K562 (cell line): ENCODE results near the gene AJM1. TPM values are rescaled to one million over a fixed set of nuclear protein-coding genes. Genes with fewer than 3 reads are reported as not detected.

Experiments
- ATF7 ChIP-seq: fragments of 450-650 bp; IDR thresholded peaks from 2 replicates; pipeline ENCODE4 v1.7.1; 2014; ENCODE audit warnings: mild to moderate bottlenecking, moderate library complexity
- BRCA1 ChIP-seq, 2 experiments: fragments of 450-650 bp in 1 of 2; sonication (generic) in 1 of 2; formaldehyde crosslinking in 1 of 2; IDR thresholded peaks; 2 replicates each; pipeline versions ENCODE4 v1.5.0 to v1.6.1; 2017 to 2020; ENCODE audit warnings: mild to moderate bottlenecking in 1 of 2, missing genetic modification reagents in 1 of 2
- ERF ChIP-seq: fragments of 450-650 bp; formaldehyde crosslinking; IDR thresholded peaks from 2 replicates; pipeline ENCODE4 v1.4.0; 2020; ENCODE audit warnings: mild to moderate bottlenecking, mixed read lengths
- GATAD2A ChIP-seq: fragments of 450-650 bp; IDR thresholded peaks from 2 replicates; pipeline ENCODE4 v1.6.1; 2017
- KLF13 ChIP-seq: fragments of 450-650 bp; IDR thresholded peaks from 2 replicates; pipeline ENCODE4 v1.6.1; 2016; ENCODE audit warnings: missing genetic modification characterization, low read depth, mild to moderate bottlenecking, missing compliant biosample characterization, moderate library complexity, borderline replicate concordance
- PHF8 ChIP-seq: fragments of 200-600 bp; sonication (generic); IDR thresholded peaks from 2 replicates; pipeline ENCODE4 v1.6.1; 2012; ENCODE audit warnings: mixed run types, mild to moderate bottlenecking, inconsistent platforms, low read length, moderate library complexity, borderline replicate concordance
- PHTF2 ChIP-seq: fragments of 250-450 bp; sonication (Bioruptor Pico); IDR thresholded peaks from 2 replicates; pipeline ENCODE4 v1.5.0; 2021; ENCODE audit warnings: mild to moderate bottlenecking
- POLR2G ChIP-seq: fragments of 200-400 bp; formaldehyde crosslinking; IDR thresholded peaks from 2 replicates; pipeline ENCODE4 v1.6.1; 2017; ENCODE audit warnings: low read depth, mild to moderate bottlenecking, antibody characterized with exemption, low read length, moderate library complexity
- SIN3A ChIP-seq, 2 experiments: fragments of 150-350 bp in 1 of 2; IDR thresholded peaks; 2 replicates each; pipeline ENCODE4 v1.6.1; 2011 to 2016; ENCODE audit warnings: borderline replicate concordance in 2 of 2, low read depth in 2 of 2, low read length in 2 of 2, mild to moderate bottlenecking in 2 of 2, moderate library complexity in 2 of 2; ENCODE audit not compliant: control insufficient read depth in 1 of 2
- SIN3B ChIP-seq: fragments of 450-650 bp; IDR thresholded peaks from 2 replicates; pipeline ENCODE4 v1.6.1; 2017; ENCODE audit warnings: low read depth, mild to moderate bottlenecking, moderate library complexity
- U2AF1 ChIP-seq: fragments of 200-400 bp; formaldehyde crosslinking; optimal IDR thresholded peaks from 2 replicates; pipeline ENCODE3; 2017; ENCODE audit warnings: mild to moderate bottlenecking, low read depth, low read length, moderate library complexity
- ZNF282 ChIP-seq: sonication (generic); formaldehyde crosslinking; IDR thresholded peaks from 2 replicates; pipeline ENCODE4 v1.8.1; 2023; ENCODE audit warnings: missing genetic modification reagents
- ZNF644 ChIP-seq: fragments of 200-800 bp; sonication (Bioruptor generic); IDR thresholded peaks from 2 replicates; pipeline ENCODE4 v1.6.1; 2016; ENCODE audit warnings: low read depth, missing genetic modification characterization, missing compliant biosample characterization
- polyA plus RNA-seq, 8 experiments: library from polyadenylated mRNA; depleted of rRNA in 4 of 8; stranded (reverse) in 5 of 8; unstranded in 3 of 8; fragments of >200 nt; fragmentation: Nextera tagmentation in 2 of 8; fragmentation: Illumina TruSeq in 1 of 8; extraction: Ambion mirVana in 2 of 8; extraction: Trizol in 1 of 8; gene quantifications; 2 replicates each; pipeline versions ENCODE4 v1.2.1 to v1.2.3, GENCODE V29; 2011 to 2014; ENCODE audit warnings: inconsistent platforms in 1 of 8, missing spikeins in 1 of 8
- total RNA-seq, 7 experiments: library from RNA; depleted of rRNA in 6 of 7; stranded (reverse); fragments of >200 nt in 6 of 7; fragmentation: Illumina TruSeq in 2 of 7; extraction: Trizol in 2 of 7; gene quantifications; 2 replicates each; pipeline versions ENCODE4 v1.2.1 to v1.2.3, GENCODE V29; 2011 to 2021; ENCODE audit warnings: low replicate concordance in 1 of 7
- TF ChIP-seq, protein P1 (sequence below): sonication (generic); formaldehyde crosslinking; IDR thresholded peaks from 2 replicates; pipeline ENCODE4 v1.9.0; 2022; ENCODE audit warnings: mild to moderate bottlenecking, missing genetic modification reagents
- TF ChIP-seq, protein P2 (sequence below), 3 experiments: fragments of 200-800 bp in 1 of 3; fragments of 250-450 bp in 1 of 3; fragments of 450-650 bp in 1 of 3; sonication (Bioruptor Pico) in 1 of 3; sonication (Bioruptor generic) in 1 of 3; formaldehyde crosslinking in 1 of 3; IDR thresholded peaks; 2 replicates each; pipeline versions ENCODE4 v1.6.1 to v1.8.0; 2016 to 2022; ENCODE audit warnings: mild to moderate bottlenecking in 2 of 3, missing genetic modification characterization in 2 of 3, missing compliant biosample characterization in 1 of 3, moderate library complexity in 1 of 3
- TF ChIP-seq, protein P3 (sequence below), 2 experiments: fragments of 450-650 bp in 1 of 2; sonication (generic) in 1 of 2; formaldehyde crosslinking; conservative IDR thresholded peaks; 2 replicates each; pipeline versions ENCODE4 v1.4.0 to v1.8.1; 2020 to 2022; ENCODE audit warnings: mild to moderate bottlenecking in 1 of 2, missing genetic modification reagents in 1 of 2
- TF ChIP-seq, protein P4 (sequence below): fragments of 250-450 bp; sonication (Bioruptor Pico); IDR thresholded peaks from 2 replicates; pipeline ENCODE4 v1.9.0; 2021; ENCODE audit warnings: mild to moderate bottlenecking, inconsistent platforms

The AJM1 gene
- total and polyA plus RNA-seq, 9 of the 15 experiments (the other 6 are each of a cell fraction or from before 2014, with no cell fraction given): 0.01 to 3.7 (median 0.65) TPM; not detected in 1

DNA sequence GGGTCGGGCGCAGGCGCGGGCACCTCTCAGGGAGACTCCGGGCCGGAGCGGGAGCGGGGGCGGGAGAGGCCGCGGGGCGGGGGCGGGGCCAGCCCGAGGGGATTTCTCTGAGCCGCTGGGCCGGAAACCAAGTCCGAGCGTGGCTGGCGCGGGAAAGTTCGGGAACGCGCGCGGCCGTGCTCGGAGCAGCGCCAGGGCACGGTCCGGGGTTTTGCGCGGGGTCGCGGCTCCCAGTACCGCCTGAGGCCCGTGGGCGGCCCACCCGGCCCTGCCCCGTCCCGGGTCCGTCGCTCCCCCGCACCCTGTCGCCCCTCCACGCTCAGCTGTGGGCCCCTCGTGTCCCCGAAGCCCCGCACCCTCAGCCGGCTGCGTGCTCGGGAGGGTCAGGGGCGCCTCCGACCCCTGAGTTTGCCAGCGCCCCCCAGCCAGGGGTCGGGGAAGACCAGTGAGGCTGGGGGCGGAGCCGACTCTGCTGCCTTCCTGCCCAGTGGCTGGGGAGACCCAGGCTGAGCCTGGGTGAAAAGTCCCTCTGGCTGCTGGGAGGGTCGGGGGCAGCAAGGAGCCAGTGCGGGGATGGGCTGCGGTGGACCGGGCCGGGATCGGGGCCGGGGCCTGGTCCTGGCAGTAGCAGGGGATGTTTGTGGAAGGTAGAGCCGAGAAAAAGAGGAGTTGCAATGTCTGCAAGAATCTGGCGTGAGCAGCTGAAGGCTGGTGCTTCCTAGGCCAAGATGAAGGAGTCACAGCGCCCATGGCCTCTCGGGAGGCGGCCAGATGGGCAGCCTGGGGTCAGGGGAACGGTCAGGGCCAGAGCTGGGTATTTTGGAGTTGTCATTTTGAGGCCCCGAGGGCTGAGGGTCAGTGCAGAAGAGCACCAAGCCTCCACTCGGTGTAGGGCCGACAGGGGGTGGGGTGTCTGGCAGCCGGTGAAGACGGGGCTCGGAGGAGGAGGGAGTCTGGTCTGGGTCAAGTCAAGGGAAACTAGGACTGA, 44.6 kb downstream of the AJM1 start (continued):
- TF ChIP-seq, protein P1, sequence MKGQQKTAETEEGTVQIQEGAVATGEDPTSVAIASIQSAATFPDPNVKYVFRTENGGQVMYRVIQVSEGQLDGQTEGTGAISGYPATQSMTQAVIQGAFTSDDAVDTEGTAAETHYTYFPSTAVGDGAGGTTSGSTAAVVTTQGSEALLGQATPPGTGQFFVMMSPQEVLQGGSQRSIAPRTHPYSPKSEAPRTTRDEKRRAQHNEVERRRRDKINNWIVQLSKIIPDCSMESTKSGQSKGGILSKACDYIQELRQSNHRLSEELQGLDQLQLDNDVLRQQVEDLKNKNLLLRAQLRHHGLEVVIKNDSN (CRISPR knock-in tag): no peak
- TF ChIP-seq PHF8 (peak; percentile 14; the same call in 1 of the 2 replicates), ATF7 (no peak), POLR2G (peak; percentile 14; the same call in 1 of the 2 replicates), PHTF2 (no peak), U2AF1 (peak; percentile 22), SIN3B (peak; percentile 33; the same call in 1 of the 2 replicates), SIN3A (IDR thresholded peaks at IDR 0.05; ENCODE audit: borderline replicate concordance in 2 of 2, control insufficient read depth in 1 of 2, low read depth in 2 of 2, low read length in 2 of 2) (peak in 1 of 2 experiments; percentile 87; a peak in 1 of 4 replicates), KLF13 (0 out of 2 replicates have a peak, but pooled peaks have one; percentile 18), ERF (CRISPR knock-in tag) (0 out of 2 replicates have a peak, but pooled peaks have one; percentile 38), BRCA1 (IDR thresholded peaks at IDR 0.05) (no peak), BRCA1 (CRISPR knock-in tag; IDR thresholded peaks at IDR 0.05) (no peak), ZNF282 (CRISPR knock-in tag) (0 out of 2 replicates have a peak, but pooled peaks have one; percentile 30), ZNF644 (tag) (no peak), GATAD2A (no peak)
- TF ChIP-seq, protein P2, sequence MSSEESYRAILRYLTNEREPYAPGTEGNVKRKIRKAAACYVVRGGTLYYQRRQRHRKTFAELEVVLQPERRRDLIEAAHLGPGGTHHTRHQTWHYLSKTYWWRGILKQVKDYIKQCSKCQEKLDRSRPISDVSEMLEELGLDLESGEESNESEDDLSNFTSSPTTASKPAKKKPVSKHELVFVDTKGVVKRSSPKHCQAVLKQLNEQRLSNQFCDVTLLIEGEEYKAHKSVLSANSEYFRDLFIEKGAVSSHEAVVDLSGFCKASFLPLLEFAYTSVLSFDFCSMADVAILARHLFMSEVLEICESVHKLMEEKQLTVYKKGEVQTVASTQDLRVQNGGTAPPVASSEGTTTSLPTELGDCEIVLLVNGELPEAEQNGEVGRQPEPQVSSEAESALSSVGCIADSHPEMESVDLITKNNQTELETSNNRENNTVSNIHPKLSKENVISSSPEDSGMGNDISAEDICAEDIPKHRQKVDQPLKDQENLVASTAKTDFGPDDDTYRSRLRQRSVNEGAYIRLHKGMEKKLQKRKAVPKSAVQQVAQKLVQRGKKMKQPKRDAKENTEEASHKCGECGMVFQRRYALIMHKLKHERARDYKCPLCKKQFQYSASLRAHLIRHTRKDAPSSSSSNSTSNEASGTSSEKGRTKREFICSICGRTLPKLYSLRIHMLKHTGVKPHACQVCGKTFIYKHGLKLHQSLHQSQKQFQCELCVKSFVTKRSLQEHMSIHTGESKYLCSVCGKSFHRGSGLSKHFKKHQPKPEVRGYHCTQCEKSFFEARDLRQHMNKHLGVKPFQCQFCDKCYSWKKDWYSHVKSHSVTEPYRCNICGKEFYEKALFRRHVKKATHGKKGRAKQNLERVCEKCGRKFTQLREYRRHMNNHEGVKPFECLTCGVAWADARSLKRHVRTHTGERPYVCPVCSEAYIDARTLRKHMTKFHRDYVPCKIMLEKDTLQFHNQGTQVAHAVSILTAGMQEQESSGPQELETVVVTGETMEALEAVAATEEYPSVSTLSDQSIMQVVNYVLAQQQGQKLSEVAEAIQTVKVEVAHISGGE (CRISPR knock-in tag; IDR thresholded peaks at IDR 0.05): peak in 1 of 3 experiments; percentile 27; a peak in 1 of 6 replicates
- TF ChIP-seq, protein P3, sequence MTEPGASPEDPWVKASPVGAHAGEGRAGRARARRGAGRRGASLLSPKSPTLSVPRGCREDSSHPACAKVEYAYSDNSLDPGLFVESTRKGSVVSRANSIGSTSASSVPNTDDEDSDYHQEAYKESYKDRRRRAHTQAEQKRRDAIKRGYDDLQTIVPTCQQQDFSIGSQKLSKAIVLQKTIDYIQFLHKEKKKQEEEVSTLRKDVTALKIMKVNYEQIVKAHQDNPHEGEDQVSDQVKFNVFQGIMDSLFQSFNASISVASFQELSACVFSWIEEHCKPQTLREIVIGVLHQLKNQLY (CRISPR knock-in tag; conservative IDR thresholded peaks at IDR 0.05): no peak
- TF ChIP-seq, protein P4, sequence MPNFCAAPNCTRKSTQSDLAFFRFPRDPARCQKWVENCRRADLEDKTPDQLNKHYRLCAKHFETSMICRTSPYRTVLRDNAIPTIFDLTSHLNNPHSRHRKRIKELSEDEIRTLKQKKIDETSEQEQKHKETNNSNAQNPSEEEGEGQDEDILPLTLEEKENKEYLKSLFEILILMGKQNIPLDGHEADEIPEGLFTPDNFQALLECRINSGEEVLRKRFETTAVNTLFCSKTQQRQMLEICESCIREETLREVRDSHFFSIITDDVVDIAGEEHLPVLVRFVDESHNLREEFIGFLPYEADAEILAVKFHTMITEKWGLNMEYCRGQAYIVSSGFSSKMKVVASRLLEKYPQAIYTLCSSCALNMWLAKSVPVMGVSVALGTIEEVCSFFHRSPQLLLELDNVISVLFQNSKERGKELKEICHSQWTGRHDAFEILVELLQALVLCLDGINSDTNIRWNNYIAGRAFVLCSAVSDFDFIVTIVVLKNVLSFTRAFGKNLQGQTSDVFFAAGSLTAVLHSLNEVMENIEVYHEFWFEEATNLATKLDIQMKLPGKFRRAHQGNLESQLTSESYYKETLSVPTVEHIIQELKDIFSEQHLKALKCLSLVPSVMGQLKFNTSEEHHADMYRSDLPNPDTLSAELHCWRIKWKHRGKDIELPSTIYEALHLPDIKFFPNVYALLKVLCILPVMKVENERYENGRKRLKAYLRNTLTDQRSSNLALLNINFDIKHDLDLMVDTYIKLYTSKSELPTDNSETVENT: peak; percentile 29; the same call in 1 of the 2 replicates
